Omental fat pad (tissue), 4 donors: ENCODE measurements around the gene PRKAR1B. TPM values are rescaled to one million over a fixed set of nuclear protein-coding genes. Genes with fewer than 3 reads are reported as not detected.

ENCODE experiments used
- ATAC-seq: fragments of 150-250 bp; one replicate; pipeline ENCODE4 v1.9.1; 2016; ENCODE audit warnings: mild to moderate bottlenecking, moderate library complexity; ENCODE audit not compliant: low FRiP score
- DNase-seq: peaks from one replicate; pipeline ENCODE4 v3.0.0-alpha.2; 2019; ENCODE audit warnings: low spot score
- total RNA-seq, 4 donors: library from RNA; depleted of rRNA; stranded (reverse); fragments of >200 nt; gene quantifications; one replicate each; pipeline ENCODE4 v1.1.0, GENCODE V29; 2016
- TF ChIP-seq, protein P1 (sequence below), 3 donors: fragments of 450-650 bp; IDR thresholded peaks; one replicate each; pipeline ENCODE4 v1.5.1; 2016 to 2017; ENCODE audit warnings: antibody characterized with exemption in 3 of 3, mild to moderate bottlenecking in 3 of 3, moderate library complexity in 2 of 3

PRKAR1B gene
- total RNA-seq, 4 donors from 2014 or later = 9.0 to 11.4 (median 10.3) TPM

DNA sequence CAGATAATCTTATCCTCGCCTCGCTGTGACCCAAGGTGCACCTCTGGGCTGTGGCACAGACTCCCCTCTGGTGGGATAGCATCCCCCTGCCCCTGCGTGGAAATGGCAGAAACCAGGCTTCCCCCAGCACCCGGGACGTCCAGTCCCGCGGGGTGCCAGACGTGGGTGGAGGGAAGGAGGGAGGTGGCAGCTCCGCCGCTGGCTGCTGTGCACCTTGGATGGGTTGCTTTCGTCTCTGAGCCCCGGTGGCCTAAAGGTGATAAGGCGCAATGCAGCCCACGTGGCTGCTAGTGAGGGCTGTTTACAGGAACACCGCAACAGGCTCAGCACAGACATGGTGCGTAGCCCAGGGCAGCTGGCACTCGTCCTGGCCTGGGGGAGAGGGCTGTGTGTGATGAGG lies 193.8 kb downstream of the PRKAR1B start:
- ATAC-seq (no peak), DNase-seq (no peak)
- TF ChIP-seq, protein P1, sequence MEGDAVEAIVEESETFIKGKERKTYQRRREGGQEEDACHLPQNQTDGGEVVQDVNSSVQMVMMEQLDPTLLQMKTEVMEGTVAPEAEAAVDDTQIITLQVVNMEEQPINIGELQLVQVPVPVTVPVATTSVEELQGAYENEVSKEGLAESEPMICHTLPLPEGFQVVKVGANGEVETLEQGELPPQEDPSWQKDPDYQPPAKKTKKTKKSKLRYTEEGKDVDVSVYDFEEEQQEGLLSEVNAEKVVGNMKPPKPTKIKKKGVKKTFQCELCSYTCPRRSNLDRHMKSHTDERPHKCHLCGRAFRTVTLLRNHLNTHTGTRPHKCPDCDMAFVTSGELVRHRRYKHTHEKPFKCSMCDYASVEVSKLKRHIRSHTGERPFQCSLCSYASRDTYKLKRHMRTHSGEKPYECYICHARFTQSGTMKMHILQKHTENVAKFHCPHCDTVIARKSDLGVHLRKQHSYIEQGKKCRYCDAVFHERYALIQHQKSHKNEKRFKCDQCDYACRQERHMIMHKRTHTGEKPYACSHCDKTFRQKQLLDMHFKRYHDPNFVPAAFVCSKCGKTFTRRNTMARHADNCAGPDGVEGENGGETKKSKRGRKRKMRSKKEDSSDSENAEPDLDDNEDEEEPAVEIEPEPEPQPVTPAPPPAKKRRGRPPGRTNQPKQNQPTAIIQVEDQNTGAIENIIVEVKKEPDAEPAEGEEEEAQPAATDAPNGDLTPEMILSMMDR (IDR thresholded peaks at IDR 0.05) = no peak

DNA sequence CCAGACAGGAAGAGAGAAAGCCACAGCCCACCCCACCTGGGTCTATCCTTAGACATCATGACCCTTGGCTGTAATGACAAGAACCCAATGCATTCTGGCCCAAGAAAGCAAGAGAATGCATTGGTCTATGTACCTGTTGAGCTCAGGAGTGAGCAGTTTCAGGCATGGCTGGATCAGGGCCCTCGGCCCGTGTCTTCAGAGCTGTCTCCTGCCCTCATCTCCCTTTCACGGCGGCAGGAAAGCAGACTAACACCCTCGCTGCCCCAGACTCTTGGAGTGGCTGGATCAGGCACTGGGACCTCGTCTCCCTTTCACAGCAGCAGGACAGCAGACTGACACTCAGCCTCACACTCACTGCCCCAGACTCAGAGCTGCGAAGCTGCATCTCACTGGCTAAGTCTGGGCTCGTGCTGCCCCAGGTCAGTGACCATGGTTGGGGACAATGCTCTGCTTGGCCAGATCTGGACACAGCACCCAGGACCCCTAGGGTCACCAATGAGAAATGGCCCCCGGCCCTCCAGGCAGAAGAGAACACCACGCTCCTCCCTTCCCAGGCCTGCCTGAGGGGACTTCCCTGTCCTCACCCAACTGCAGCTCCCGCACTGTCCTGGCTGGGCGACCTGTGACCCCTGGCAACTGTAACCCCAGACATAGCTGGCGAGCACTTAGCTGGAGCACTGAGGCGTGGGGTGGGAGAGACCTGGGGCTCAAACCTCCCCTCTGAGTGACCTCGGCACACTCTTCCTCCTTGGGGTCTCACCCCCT lies 194.5 kb downstream of the PRKAR1B start:
- DNase-seq (no peak), ATAC-seq (no peak)
- TF ChIP-seq, protein P1 (IDR thresholded peaks at IDR 0.05) = no peak

DNA sequence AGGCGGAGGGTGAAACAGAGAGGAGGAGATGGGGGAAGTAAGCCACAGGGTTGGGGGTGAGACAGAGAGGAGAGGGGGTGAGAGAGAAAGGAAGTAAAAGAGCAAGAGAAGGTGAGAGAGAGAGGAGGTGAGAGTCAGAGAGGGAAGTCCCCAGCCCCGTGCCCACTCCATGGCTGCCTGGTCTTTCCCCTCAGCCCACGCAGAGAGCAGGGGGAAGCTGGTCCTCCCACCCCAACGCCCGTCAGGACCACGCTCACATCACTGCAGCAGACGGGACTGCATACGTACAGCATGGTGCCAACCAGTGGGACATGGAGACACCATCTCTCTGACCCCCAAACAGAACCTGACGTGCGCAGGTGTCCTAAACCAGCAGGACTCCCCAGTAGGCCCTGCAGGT lies 195.3 kb downstream of the PRKAR1B start:
- no peak for ATAC-seq
- TF ChIP-seq, protein P1 (IDR thresholded peaks at IDR 0.05) = no peak
- no peak for DNase-seq

DNA sequence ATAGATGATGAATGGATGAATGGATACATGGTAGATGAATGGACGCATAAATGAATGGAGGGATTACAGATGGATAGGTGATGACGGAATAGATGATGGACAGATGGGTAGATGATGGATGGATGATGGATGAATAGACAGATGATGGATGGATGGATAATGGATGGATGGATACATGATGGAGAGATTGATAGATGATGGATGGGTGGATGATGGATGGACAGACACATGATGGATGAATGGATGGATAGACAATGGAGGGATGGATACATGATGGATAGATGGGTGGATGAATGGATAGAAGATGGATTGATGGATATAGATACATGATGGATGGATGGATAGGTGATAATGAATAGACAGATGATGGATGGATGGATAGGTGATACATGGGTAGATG lies 198.6 kb downstream of the PRKAR1B start:
- ATAC-seq = no peak
- no peak for DNase-seq
- TF ChIP-seq, protein P1 (IDR thresholded peaks at IDR 0.05) = no peak

DNA sequence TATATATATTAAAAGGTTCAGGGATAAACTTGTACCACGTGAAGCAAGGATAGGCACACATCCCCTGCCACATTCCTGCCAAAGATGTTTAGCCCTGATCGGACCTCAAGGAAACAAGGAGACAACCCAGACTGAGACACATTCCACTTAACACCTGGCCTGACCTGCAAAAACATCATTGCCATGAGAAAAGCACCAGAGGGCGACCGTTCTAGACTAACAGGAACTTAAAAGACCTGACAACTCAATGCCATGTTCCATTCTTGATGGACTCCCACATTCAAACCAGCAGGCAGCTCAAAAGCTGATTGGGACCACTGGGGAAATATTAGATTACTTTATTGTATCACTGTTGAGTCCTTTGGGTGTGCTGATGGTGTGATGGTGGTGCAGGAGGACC lies 199.4 kb downstream of the PRKAR1B start:
- ATAC-seq (no peak), DNase-seq (no peak)
- TF ChIP-seq, protein P1 (IDR thresholded peaks at IDR 0.05) = no peak

DNA sequence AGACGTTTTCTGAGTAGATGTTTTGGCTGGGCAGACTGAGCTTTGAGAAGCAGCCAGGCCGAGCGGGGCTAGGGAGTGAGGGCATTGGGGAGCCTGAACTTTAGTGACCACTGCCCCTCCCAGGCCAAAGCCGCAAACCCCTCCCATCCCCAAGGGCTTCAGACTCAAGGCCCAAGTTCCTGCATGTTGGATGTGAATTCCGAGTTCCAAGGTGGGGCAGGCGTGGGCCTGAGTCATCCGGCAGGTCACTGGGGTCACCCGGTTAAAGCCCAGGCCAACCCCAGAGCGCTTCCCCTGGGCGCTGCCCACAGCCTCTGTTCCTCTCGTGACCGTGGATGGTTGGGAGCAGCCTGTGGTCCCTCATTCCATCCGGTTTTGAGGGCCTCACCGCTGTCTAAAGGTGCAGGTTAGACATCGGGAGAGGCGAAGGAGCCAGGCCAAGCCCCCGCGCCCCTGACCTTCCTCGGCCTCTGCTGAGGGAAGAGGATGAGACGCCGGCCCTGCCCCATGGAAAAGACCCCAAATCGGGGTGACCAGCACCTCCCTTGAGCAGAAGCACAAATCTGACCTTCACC lies 200.5 kb downstream of the PRKAR1B start:
- DNase-seq (no peak), ATAC-seq (no peak)
- TF ChIP-seq, protein P1 (IDR thresholded peaks at IDR 0.05) = no peak

DNA sequence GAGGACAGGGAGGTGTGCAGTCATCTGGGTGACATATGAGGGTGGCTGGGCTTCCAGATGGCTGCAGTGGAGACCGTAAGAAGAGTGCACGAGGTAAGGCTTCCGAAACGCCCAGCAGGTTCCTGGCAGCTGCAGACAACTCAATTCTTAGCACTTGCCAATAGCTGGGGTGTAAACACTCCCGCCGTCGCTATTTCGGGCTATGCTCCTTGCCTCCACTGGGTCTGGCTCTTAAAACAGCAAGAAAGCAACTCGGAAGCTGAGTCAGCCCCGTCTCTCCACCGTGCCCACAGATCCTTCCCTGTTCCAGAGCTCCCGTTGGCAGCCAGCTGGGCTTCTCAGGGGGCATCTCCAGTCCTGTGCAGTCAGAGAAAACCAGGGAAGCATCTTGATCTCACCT lies 201.3 kb downstream of the PRKAR1B start:
- TF ChIP-seq, protein P1 (IDR thresholded peaks at IDR 0.05) = no peak
- no peak for ATAC-seq
- no peak for DNase-seq
